Testis (tissue), 2 donors: ENCODE measurements around the gene LCLAT1.

ENCODE experiments used
- POLR2A ChIP-seq: fragments of 450-650 bp; IDR thresholded peaks from one replicate; pipeline ENCODE4 v1.6.1; 2017; ENCODE audit warnings: antibody characterized with exemption, mild to moderate bottlenecking, moderate library complexity
- TF ChIP-seq, protein P1 (sequence below), 3 experiments: fragments of 450-650 bp in 2 of 3; fragments of 200-600 bp in 1 of 3; sonication (generic) in 1 of 3; IDR thresholded peaks; one replicate each; pipeline ENCODE4 v1.5.1; 2016 to 2019; ENCODE audit warnings: antibody characterized with exemption in 3 of 3, mild to moderate bottlenecking in 2 of 3, moderate library complexity in 1 of 3

DNA sequence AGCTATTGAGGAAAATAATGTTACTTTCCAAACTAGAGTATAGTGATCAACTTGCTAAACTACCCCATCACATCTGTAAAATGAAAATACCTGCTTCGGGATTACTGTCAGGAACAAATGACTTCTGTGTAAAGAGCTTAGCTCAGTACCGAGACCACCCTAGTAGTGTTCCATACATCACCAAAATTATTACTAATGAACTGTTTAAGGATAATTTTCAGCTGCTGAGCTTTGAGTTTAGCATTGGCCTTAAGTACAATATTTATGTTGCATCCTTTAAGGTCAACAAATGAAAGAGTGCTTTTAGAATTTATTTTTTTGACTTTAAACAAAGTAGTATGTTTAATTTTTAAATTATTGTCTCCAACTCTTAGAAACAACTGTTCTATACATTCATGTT lies 144.1 kb downstream of the LCLAT1 start:
- TF ChIP-seq, protein P1, sequence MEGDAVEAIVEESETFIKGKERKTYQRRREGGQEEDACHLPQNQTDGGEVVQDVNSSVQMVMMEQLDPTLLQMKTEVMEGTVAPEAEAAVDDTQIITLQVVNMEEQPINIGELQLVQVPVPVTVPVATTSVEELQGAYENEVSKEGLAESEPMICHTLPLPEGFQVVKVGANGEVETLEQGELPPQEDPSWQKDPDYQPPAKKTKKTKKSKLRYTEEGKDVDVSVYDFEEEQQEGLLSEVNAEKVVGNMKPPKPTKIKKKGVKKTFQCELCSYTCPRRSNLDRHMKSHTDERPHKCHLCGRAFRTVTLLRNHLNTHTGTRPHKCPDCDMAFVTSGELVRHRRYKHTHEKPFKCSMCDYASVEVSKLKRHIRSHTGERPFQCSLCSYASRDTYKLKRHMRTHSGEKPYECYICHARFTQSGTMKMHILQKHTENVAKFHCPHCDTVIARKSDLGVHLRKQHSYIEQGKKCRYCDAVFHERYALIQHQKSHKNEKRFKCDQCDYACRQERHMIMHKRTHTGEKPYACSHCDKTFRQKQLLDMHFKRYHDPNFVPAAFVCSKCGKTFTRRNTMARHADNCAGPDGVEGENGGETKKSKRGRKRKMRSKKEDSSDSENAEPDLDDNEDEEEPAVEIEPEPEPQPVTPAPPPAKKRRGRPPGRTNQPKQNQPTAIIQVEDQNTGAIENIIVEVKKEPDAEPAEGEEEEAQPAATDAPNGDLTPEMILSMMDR (IDR thresholded peaks at IDR 0.05): no peak
- no peak for TF ChIP-seq POLR2A
